Chondrocyte (in vitro differentiated cells): ENCODE data around the gene SCAF1. TPM values are rescaled to one million over a fixed set of nuclear protein-coding genes. Genes with fewer than 3 reads are reported as not detected.
A peak's percentile ranks its signal among the peaks of the same experiment; 100 is the strongest.
"Not testable (repeated sequence)": the region's sequence is repeated elsewhere in the genome, so short reads cannot be mapped to it uniquely, and the experiment has no call there.

ENCODE experiments used
- DNase-seq: peaks from one replicate; pipeline ENCODE4 v3.0.0; 2021; ENCODE audit warnings: mixed read lengths, low spot score
- H3K27ac Mint-ChIP-seq: one replicate; pipeline ENCODE4 v1.8.0; 2021; ENCODE audit warnings: mild to moderate bottlenecking, moderate library complexity, mixed read lengths; ENCODE audit not compliant: unreplicated experiment
- H3K27me3 Mint-ChIP-seq: 2 replicates; pipeline ENCODE4 v1.8.0; 2021; ENCODE audit warnings: low read depth, mixed read lengths
- H3K36me3 Mint-ChIP-seq: 2 replicates; pipeline ENCODE4 v1.8.0; 2021; ENCODE audit warnings: low read depth, mixed read lengths
- H3K4me1 Mint-ChIP-seq: 2 replicates; pipeline ENCODE4 v1.8.0; 2021; ENCODE audit warnings: low read depth, mild to moderate bottlenecking, mixed read lengths
- H3K4me3 Mint-ChIP-seq: one replicate; pipeline ENCODE4 v1.8.0; 2021; ENCODE audit warnings: mild to moderate bottlenecking, moderate library complexity, mixed read lengths; ENCODE audit not compliant: unreplicated experiment
- H3K9me3 Mint-ChIP-seq: 2 replicates; pipeline ENCODE4 v1.8.0; 2021; ENCODE audit warnings: low read depth, mixed read lengths
- total RNA-seq: library from RNA; stranded (reverse); gene quantifications from 3 replicates; pipeline ENCODE4 v1.2.1, GENCODE V29; 2021
- TF ChIP-seq, protein P1 (sequence below): fragments of 200-600 bp; sonication (generic); IDR thresholded peaks from 2 replicates; pipeline ENCODE4 v1.5.0; 2021; ENCODE audit warnings: antibody characterized with exemption, mild to moderate bottlenecking, moderate library complexity

The SCAF1 gene
- total RNA-seq, 1 donor from 2014 or later, result 76.3 TPM

DNA sequence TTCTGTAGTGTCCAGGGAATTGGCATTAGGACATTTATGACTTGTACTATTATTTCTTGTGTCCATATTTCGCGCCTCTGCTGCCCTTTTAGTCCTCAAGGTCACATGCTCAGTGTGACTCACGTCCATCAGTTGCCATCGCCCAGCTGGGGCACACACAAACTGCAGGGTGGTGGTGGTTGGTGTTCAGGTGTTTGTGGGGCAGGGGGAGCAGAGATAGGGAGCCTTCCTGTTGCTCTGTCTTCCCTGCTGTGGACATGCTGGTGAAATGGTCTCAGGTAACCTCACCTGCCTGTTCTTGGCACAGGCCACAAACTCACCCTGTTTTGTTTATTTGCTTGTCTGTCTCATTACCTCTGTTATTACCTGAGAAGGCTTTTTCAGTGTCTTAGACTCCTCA lies 28.6 kb upstream of the SCAF1 start:
- H3K27ac Mint-ChIP-seq, result peak overlapping the region; percentile 90
- H3K4me3 Mint-ChIP-seq, result no peak overlapping the region
- TF ChIP-seq, protein P1, sequence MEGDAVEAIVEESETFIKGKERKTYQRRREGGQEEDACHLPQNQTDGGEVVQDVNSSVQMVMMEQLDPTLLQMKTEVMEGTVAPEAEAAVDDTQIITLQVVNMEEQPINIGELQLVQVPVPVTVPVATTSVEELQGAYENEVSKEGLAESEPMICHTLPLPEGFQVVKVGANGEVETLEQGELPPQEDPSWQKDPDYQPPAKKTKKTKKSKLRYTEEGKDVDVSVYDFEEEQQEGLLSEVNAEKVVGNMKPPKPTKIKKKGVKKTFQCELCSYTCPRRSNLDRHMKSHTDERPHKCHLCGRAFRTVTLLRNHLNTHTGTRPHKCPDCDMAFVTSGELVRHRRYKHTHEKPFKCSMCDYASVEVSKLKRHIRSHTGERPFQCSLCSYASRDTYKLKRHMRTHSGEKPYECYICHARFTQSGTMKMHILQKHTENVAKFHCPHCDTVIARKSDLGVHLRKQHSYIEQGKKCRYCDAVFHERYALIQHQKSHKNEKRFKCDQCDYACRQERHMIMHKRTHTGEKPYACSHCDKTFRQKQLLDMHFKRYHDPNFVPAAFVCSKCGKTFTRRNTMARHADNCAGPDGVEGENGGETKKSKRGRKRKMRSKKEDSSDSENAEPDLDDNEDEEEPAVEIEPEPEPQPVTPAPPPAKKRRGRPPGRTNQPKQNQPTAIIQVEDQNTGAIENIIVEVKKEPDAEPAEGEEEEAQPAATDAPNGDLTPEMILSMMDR, result no peak
- no peaks in the 10 kb centered on the region for H3K9me3 Mint-ChIP-seq
- peaks cover 18% of the 10 kb centered on the region for H3K36me3 Mint-ChIP-seq
- H3K4me1 Mint-ChIP-seq, result peaks cover 17% of the 10 kb centered on the region
- H3K27me3 Mint-ChIP-seq, result no peaks in the 10 kb centered on the region
- no peak for DNase-seq

- peaks cover 21% of the 10 kb centered on the region for H3K36me3 Mint-ChIP-seq
- H3K4me1 Mint-ChIP-seq, result peaks cover 17% of the 10 kb centered on the region
- TF ChIP-seq, protein P1, result peak; percentile 31
- no peak overlapping the region for H3K4me3 Mint-ChIP-seq
- DNase-seq, result no peak
- H3K27ac Mint-ChIP-seq, result peak overlapping the region; percentile 90
- no peaks in the 10 kb centered on the region for H3K27me3 Mint-ChIP-seq
- no peaks in the 10 kb centered on the region for H3K9me3 Mint-ChIP-seq
These were observed 27.7 kb upstream of the SCAF1 start for GRCh38 chr19:49614096-49614833.

DNA sequence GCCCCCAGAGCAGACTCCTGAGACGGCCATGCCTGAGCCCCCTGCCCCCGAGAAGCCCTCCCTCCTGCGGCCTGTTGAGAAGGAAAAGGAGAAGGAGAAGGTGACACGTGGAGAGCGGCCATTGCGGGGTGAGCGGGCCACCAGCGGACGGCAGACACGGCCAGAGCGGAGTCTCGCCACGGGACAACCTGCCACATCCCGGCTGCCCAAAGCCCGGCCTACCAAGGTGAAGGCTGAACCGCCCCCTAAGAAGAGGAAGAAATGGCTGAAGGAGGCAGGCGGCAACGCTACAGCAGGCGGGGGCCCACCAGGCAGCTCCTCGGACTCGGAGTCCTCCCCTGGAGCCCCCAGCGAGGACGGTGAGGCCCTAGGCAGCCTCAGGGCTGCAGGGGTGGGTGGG lies 26.1 kb upstream of the SCAF1 start:
- Mint-ChIP-seq H3K4me1 (peaks cover 17% of the 10 kb centered on the region), H3K9me3 (no peaks in the 10 kb centered on the region), H3K36me3 (peaks cover 23% of the 10 kb centered on the region), H3K27me3 (no peaks in the 10 kb centered on the region), H3K27ac (peak overlapping the region; percentile 68), H3K4me3 (no peak overlapping the region)
- TF ChIP-seq, protein P1, result no peak
- no peak for DNase-seq

DNA sequence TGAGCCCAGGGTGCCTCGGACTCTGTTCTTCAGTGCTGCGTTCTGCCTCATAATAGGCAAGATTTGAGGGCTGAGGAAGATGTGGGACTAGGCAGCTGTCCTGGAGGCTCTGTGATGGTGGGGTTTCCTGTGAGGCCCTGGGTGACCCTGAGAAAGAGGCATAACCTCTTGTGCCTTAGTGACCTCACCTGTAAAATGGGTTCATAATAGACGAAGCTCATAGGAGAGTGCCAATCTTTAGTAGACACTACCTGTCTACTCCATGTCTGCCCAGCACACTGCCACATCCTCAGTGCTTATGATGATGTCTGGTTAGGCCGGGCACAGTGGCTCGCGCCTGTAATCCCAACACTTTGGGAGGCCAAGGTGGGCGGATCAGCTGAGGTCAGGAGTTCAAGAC lies 25.5 kb upstream of the SCAF1 start:
- no peak for DNase-seq

GRCh38 chr19:49616945-49617344 lies 25.1 kb upstream of the SCAF1 start:
- H3K4me3 Mint-ChIP-seq, result no peak overlapping the region
- H3K27ac Mint-ChIP-seq, result no peak overlapping the region
- H3K36me3 Mint-ChIP-seq, result peaks cover 28% of the 10 kb centered on the region
- peaks cover 17% of the 10 kb centered on the region for H3K4me1 Mint-ChIP-seq
- H3K9me3 Mint-ChIP-seq, result no peaks in the 10 kb centered on the region
- DNase-seq, result no peak
- TF ChIP-seq, protein P1, result no peak
- H3K27me3 Mint-ChIP-seq, result no peaks in the 10 kb centered on the region

More for the DNA sequence above, 25.5 kb upstream of the SCAF1 start:
- Mint-ChIP-seq H3K9me3 (no peaks in the 10 kb centered on the region), H3K4me1 (peaks cover 17% of the 10 kb centered on the region), H3K27ac (no peak overlapping the region), H3K36me3 (peaks cover 26% of the 10 kb centered on the region), H3K27me3 (no peaks in the 10 kb centered on the region), H3K4me3 (no peak overlapping the region)
- TF ChIP-seq, protein P1, result no peak

GRCh38 chr19:49617860-49618259 lies 24.1 kb upstream of the SCAF1 start:
- not testable (repeated sequence) for H3K9me3 Mint-ChIP-seq, H3K27ac Mint-ChIP-seq

More at GRCh38 chr19:49617860-49618259, 24.1 kb upstream of the SCAF1 start:
- H3K4me3 Mint-ChIP-seq, DNase-seq, H3K27me3 Mint-ChIP-seq: not testable (repeated sequence)
- H3K4me1 Mint-ChIP-seq, result peaks cover 13% of the 10 kb centered on the region
- peaks cover 30% of the 10 kb centered on the region for H3K36me3 Mint-ChIP-seq
